CD4-positive, alpha-beta memory T cell (primary cell): ENCODE results near the gene NKX6-2. TPM values are rescaled to one million over a fixed set of nuclear protein-coding genes. Genes with fewer than 3 reads are reported as not detected.
"Not testable (repeated sequence)": the region's sequence is repeated elsewhere in the genome, so short reads cannot be mapped to it uniquely, and the experiment has no call there.

Source experiments
- CTCF ChIA-PET: fragments of 350-600 bp; sonication (Branson Sonifier 250); formaldehyde crosslinking; loops from one replicate; lab custom pipeline; 2021; ENCODE audit warnings: inconsistent platforms; ENCODE audit not compliant: partially characterized antibody; lab: Charles Lee
- POLR2A ChIA-PET: fragments of 350-600 bp; sonication (Branson Sonifier 250); formaldehyde crosslinking; loops from one replicate; lab custom pipeline; 2021; ENCODE audit not compliant: partially characterized antibody; lab: Charles Lee
- DNase-seq, 5 donors: peaks; one replicate each; pipeline versions ENCODE4 v3.0.0 to v3.0.0-alpha.2; 2020 to 2022; ENCODE audit warnings: mixed read lengths in 1 of 5
- H3K27ac ChIP-seq: one replicate; pipeline ENCODE4 v1.7.0; 2013; ENCODE audit warnings: low read depth, low read length
- H3K27me3 ChIP-seq: 2 replicates; pipeline ENCODE4 v1.7.0; 2013; ENCODE audit warnings: mild to moderate bottlenecking, low read length, moderate library complexity; ENCODE audit not compliant: insufficient read depth
- H3K36me3 ChIP-seq: 2 replicates; pipeline ENCODE4 v1.7.0; 2013; ENCODE audit warnings: mild to moderate bottlenecking, low read length, moderate library complexity; ENCODE audit not compliant: insufficient read depth
- H3K4me1 ChIP-seq: 2 replicates; pipeline ENCODE4 v1.7.0; 2013; ENCODE audit warnings: mild to moderate bottlenecking, low read length, moderate library complexity; ENCODE audit not compliant: insufficient read depth
- H3K4me3 ChIP-seq, 2 donors: one replicate each; pipeline ENCODE4 v1.7.0; 2013; ENCODE audit warnings: low read length in 2 of 2, mild to moderate bottlenecking in 1 of 2
- H3K9me3 ChIP-seq, 2 donors: one replicate each; pipeline ENCODE4 v1.7.0; 2013; ENCODE audit warnings: low read length in 2 of 2, control low read depth in 1 of 2; ENCODE audit not compliant: control insufficient read depth in 1 of 2
- H3K27ac Mint-ChIP-seq, 7 donors: one replicate each; pipeline ENCODE4 v1.8.0; 2020 to 2021; ENCODE audit warnings: mixed read lengths in 7 of 7, mild to moderate bottlenecking in 6 of 7, inconsistent platforms in 3 of 7, moderate library complexity in 3 of 7
- H3K27me3 Mint-ChIP-seq, 2 donors: one replicate each; pipeline ENCODE4 v1.8.0; 2020 to 2021; ENCODE audit warnings: mixed read lengths in 2 of 2
- H3K36me3 Mint-ChIP-seq, 2 donors: one replicate each; pipeline ENCODE4 v1.8.0; 2020 to 2021; ENCODE audit warnings: mixed read lengths in 2 of 2, inconsistent platforms in 1 of 2, mild to moderate bottlenecking in 1 of 2
- H3K4me1 Mint-ChIP-seq, 4 donors: one replicate each; pipeline ENCODE4 v1.8.0; 2020 to 2021; ENCODE audit warnings: mixed read lengths in 4 of 4, mild to moderate bottlenecking in 1 of 4
- H3K4me3 Mint-ChIP-seq, 8 donors: one replicate each; pipeline ENCODE4 v1.8.0; 2020 to 2021; ENCODE audit warnings: mixed read lengths in 8 of 8, mild to moderate bottlenecking in 7 of 8, moderate library complexity in 6 of 8, inconsistent platforms in 3 of 8
- H3K9me3 Mint-ChIP-seq, 8 donors: one replicate each; pipeline ENCODE4 v1.8.0; 2020 to 2021; ENCODE audit warnings: mixed read lengths in 8 of 8, mild to moderate bottlenecking in 5 of 8, inconsistent platforms in 3 of 8, moderate library complexity in 1 of 8
- intact Hi-C: fragments of 100-400 bp; cut with micrococcal nuclease; formaldehyde crosslinking; loops from one replicate; pipeline ENCODE4 v1.15.1; 2023
- polyA plus RNA-seq, 2 donors: library from polyadenylated mRNA; unstranded; fragments of 300-500 nt; fragmentation: Illumina TruSeq; gene quantifications; one replicate each; pipeline ENCODE4 v1.2.3, GENCODE V29; 2021
- total RNA-seq, 2 experiments: library from RNA; stranded (reverse); gene quantifications; one replicate each; pipeline ENCODE4 v1.2.3, GENCODE V29; 2021

The NKX6-2 gene
- total and polyA plus RNA-seq, 4 experiments from 2014 or later: 0.65 TPM; not detected in 3

DNA sequence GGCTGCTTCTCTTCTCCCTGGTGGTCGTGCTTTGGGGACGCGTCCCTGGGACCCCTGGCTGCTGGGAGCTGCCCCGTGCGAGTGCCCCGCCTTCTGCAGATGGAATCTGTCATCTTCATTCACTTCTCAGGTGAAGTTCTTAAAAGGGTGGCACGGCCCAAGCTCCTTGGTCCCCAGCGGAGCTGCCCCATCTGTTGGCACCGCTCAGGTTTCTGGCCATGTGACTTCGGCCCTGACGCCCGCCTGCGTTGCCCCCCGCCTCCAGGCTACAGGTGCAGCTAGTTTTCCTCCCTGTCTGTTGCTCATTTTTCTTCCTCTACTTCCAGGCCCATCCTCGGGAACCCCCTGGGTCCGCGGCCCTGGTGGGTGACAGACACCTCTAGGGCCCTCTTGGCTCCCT, 6.8 kb upstream of the NKX6-2 start:
- no peaks in the 10 kb centered on the region for H3K4me1 Mint-ChIP-seq
- CTCF ChIA-PET: no interaction called here
- intact Hi-C loops: no loop called here

DNA sequence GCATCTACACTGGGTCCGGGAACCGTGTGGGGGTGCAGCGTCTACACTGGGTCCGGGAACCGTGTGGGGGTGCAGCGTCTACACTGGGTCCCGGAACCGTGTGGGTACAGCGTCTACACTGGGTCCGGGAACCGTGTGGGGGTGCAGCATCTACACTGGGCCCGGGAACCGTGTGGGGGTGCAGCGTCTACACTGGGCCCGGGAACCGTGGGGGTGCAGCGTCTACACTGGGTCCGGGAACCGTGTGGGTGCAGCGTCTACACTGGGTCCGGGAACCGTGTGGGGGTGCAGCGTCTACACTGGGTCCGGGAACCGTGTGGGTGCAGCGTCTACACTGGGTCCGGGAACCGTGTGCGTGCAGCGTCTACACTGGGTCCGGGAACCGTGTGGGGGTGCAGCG, 6.2 kb upstream of the NKX6-2 start:
- DNase-seq, H3K27ac ChIP-seq, H3K36me3 Mint-ChIP-seq, intact Hi-C loops, H3K4me1 ChIP-seq, CTCF ChIA-PET, H3K9me3 Mint-ChIP-seq, POLR2A ChIA-PET, H3K4me3 ChIP-seq, H3K27me3 ChIP-seq, H3K27me3 Mint-ChIP-seq, H3K27ac Mint-ChIP-seq, H3K4me1 Mint-ChIP-seq, H3K9me3 ChIP-seq, H3K4me3 Mint-ChIP-seq, H3K36me3 ChIP-seq: not testable (repeated sequence)

More for the DNA sequence above, 6.8 kb upstream of the NKX6-2 start:
- Histone ChIP-seq H3K4me1 (no peaks in the 10 kb centered on the region), H3K27ac (no peak overlapping the region), H3K4me3 (no peak overlapping the region), H3K36me3 (no peaks in the 10 kb centered on the region), H3K27me3 (no peaks in the 10 kb centered on the region), H3K9me3 (no peaks in the 10 kb centered on the region)
- no peak overlapping the region for H3K27ac Mint-ChIP-seq
- POLR2A ChIA-PET: no interaction called here
- H3K9me3 Mint-ChIP-seq: peaks cover 0 to 2% (median 0%) of the 10 kb centered on the region in 8 donors
- H3K4me3 Mint-ChIP-seq: no peak overlapping the region
- H3K27me3 Mint-ChIP-seq: peaks cover 0 to 6% of the 10 kb centered on the region in 2 donors
- H3K36me3 Mint-ChIP-seq: no peaks in the 10 kb centered on the region
- DNase-seq: no peak

DNA sequence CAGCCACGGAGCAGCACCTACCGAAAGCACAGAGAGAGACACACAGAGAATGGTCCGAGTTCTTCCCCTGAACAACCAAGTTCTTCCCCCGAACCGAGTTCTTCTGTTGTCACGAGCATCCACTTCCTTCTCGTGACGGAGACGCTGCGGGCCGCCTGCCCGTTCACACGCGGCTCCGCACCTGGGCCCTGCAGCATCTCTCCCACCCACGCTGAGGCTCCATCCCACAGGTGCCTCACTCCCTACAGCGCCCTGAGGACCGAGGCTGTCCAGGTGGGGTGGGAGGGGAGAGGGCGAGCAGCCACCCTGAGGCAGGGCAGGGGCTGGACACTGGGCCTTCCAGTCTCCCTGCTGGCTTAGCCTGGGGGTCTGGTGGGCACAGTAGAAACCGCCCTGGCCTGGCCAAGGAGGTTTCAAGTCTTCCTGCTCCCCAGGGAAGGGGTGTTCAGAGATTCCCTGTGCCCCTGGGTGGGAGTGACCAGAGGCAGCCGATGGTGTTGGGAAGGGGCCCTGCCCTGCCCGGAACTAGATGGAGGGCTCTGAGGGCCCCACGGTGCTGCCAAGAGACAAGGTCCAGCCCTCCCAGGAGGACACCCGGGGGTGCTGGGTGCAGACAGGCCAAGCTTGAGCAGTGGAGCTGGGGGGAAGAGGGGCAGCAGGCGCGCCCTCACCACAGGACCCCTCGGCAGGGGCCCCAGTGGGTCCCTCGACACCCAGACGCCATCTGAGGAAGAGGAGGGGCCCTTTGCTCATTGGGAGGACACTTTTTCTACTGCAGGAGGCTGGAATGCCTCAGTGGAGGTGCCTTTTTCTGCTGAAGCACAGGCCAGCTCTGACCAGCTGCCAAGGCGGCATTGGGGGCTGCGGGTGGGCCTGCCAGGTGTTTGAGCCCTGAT, 5.2 kb upstream of the NKX6-2 start:
- H3K27me3 Mint-ChIP-seq: peaks cover 0 to 6% of the 10 kb centered on the region in 2 donors

DNA sequence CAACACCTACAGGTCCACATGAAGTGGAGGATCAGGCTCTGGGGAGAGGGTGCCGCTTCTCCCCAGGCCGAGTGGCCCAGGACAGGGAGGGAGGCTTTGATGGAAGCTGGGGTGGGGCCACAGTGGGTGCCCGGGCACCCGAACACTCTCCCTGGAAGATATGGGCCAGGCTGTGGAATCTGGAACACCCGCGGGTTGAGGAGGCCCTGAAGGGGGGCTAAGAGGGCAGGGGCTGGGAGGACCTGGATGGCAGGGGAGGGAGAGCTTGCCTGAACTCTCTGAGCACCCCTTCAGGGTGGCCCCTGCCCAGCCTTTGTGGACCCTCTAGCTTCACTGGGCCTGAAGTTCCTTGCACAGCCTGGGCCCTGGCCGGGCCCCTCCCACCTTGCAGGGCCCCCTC, 4.5 kb upstream of the NKX6-2 start:
- ChIA-PET CTCF (no interaction called here), POLR2A (no interaction called here)
- peaks cover 0 to 2% (median 0%) of the 10 kb centered on the region in 8 donors for H3K9me3 Mint-ChIP-seq
- no peaks in the 10 kb centered on the region for H3K36me3 Mint-ChIP-seq
- H3K4me1 ChIP-seq: no peaks in the 10 kb centered on the region
- no peak overlapping the region for H3K4me3 Mint-ChIP-seq
- no peak overlapping the region for H3K27ac ChIP-seq
- no peaks in the 10 kb centered on the region for H3K36me3 ChIP-seq
- H3K4me1 Mint-ChIP-seq: no peaks in the 10 kb centered on the region
- intact Hi-C loops: no loop called here
- H3K27me3 Mint-ChIP-seq: peaks cover 0 to 6% of the 10 kb centered on the region in 2 donors
- no peak overlapping the region for H3K4me3 ChIP-seq
- DNase-seq: no peak
- H3K27ac Mint-ChIP-seq: no peak overlapping the region
- H3K27me3 ChIP-seq: no peaks in the 10 kb centered on the region
- H3K9me3 ChIP-seq: no peaks in the 10 kb centered on the region

More for the DNA sequence above, 5.2 kb upstream of the NKX6-2 start:
- Mint-ChIP-seq H3K27ac (no peak overlapping the region), H3K4me1 (no peaks in the 10 kb centered on the region), H3K4me3 (no peak overlapping the region), H3K9me3 (peaks cover 0 to 2% (median 0%) of the 10 kb centered on the region in 8 donors), H3K36me3 (no peaks in the 10 kb centered on the region)
- Histone ChIP-seq H3K9me3 (no peaks in the 10 kb centered on the region), H3K4me1 (no peaks in the 10 kb centered on the region), H3K27ac (no peak overlapping the region), H3K36me3 (no peaks in the 10 kb centered on the region), H3K4me3 (no peak overlapping the region), H3K27me3 (no peaks in the 10 kb centered on the region)
- ChIA-PET CTCF (no interaction called here), POLR2A (no interaction called here)
- intact Hi-C loops: no loop called here
- no peak for DNase-seq

DNA sequence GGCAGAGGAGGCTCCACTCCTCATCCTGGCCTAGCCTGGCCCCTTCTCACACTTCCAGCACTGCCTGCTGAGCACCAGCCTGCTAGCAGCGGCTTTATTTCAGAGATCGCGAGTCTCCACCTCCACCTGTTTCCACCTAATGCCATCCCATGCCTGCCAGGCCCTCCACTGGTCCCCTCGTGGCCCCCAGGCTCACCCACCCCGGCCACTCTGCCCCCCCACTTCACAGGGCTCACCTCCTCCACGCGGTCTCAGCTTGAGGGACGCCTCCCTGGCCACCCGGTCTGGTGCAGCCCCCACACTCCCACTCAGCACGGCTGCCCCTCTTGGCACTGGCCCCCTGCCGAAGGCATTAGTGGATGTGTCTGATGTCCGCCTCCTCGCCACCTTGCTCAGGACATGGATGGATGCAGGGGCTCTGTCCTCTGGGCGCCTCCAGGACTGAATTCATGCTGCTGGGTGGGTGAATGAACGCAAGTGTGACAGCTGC, 3.8 kb upstream of the NKX6-2 start:
- no peaks in the 10 kb centered on the region for H3K36me3 ChIP-seq
- H3K36me3 Mint-ChIP-seq: no peaks in the 10 kb centered on the region
- H3K4me1 ChIP-seq: no peaks in the 10 kb centered on the region
- no peak overlapping the region for H3K4me3 Mint-ChIP-seq
- no peak overlapping the region for H3K27ac ChIP-seq
- H3K9me3 Mint-ChIP-seq: peaks cover 0 to 2% (median 0%) of the 10 kb centered on the region in 8 donors
- H3K4me1 Mint-ChIP-seq: no peaks in the 10 kb centered on the region
- peaks cover 0 to 6% of the 10 kb centered on the region in 2 donors for H3K27me3 Mint-ChIP-seq
- ChIA-PET CTCF (no interaction called here), POLR2A (no interaction called here)
- no peak overlapping the region for H3K27ac Mint-ChIP-seq
- H3K9me3 ChIP-seq: no peaks in the 10 kb centered on the region
- no peak overlapping the region for H3K4me3 ChIP-seq
- DNase-seq: no peak
- no peaks in the 10 kb centered on the region for H3K27me3 ChIP-seq
- intact Hi-C loops: no loop called here

- H3K27me3 ChIP-seq: no peaks in the 10 kb centered on the region
- CTCF ChIA-PET: no interaction called here
- POLR2A ChIA-PET: no interaction called here
- H3K4me1 ChIP-seq: no peaks in the 10 kb centered on the region
- intact Hi-C loops: no loop called here
- H3K36me3 Mint-ChIP-seq: no peaks in the 10 kb centered on the region
- H3K27ac ChIP-seq: no peak overlapping the region
- H3K27ac Mint-ChIP-seq: no peak overlapping the region
- no peaks in the 10 kb centered on the region for H3K36me3 ChIP-seq
- H3K4me3 Mint-ChIP-seq: no peak overlapping the region
- peaks cover under 1 to 6% of the 10 kb centered on the region in 2 donors for H3K27me3 Mint-ChIP-seq
- no peaks in the 10 kb centered on the region for H3K4me1 Mint-ChIP-seq
- no peak overlapping the region for H3K4me3 ChIP-seq
- peaks cover 0 to 2% (median 0%) of the 10 kb centered on the region in 8 donors for H3K9me3 Mint-ChIP-seq
- no peaks in the 10 kb centered on the region for H3K9me3 ChIP-seq
- no peak for DNase-seq
Measured at GRCh38 chr10:132788831-132789219, 2.9 kb upstream of the NKX6-2 start.

- no peaks in the 10 kb centered on the region for H3K4me1 ChIP-seq
- H3K9me3 ChIP-seq: no peaks in the 10 kb centered on the region
- peaks cover 6 to 10% of the 10 kb centered on the region in 2 donors for H3K27me3 Mint-ChIP-seq
- H3K27ac Mint-ChIP-seq: no peak overlapping the region
- H3K36me3 Mint-ChIP-seq: peaks cover under 1 to 4% of the 10 kb centered on the region in 2 donors
- intact Hi-C loops: no loop called here
- no peak overlapping the region for H3K4me3 Mint-ChIP-seq
- H3K36me3 ChIP-seq: no peaks in the 10 kb centered on the region
- no peak overlapping the region for H3K27ac ChIP-seq
- ChIA-PET CTCF (no interaction called here), POLR2A (no interaction called here)
- DNase-seq: no peak
- H3K9me3 Mint-ChIP-seq: peaks cover 0 to 4% (median 0%) of the 10 kb centered on the region in 8 donors
- no peaks in the 10 kb centered on the region for H3K27me3 ChIP-seq
- H3K4me3 ChIP-seq: no peak overlapping the region
- H3K4me1 Mint-ChIP-seq: peaks cover 0 to 4% (median under 1%) of the 10 kb centered on the region in 4 donors
Measured at GRCh38 chr10:132788180-132788830, 2.4 kb upstream of the NKX6-2 start.
